Measurements from ENCODE around the gene SV2B.

Gene SV2B

GRCh38 chr15:91136386-91136923, 36.4 kb downstream of the SV2B start:
- Histone ChIP-seq H3K9me3 (ENCODE audit: control insufficient read depth, insufficient read depth, low read length) (no peaks in the 10 kb centered on the region), H3K4me1 (ENCODE audit: control insufficient read depth, insufficient read depth, low read length) (no peaks in the 10 kb centered on the region; the same call in 1 of the 2 replicates), H3K27ac (ENCODE audit: low read length) (no peak overlapping the region), H3K36me3 (ENCODE audit: control insufficient read depth, insufficient read depth, low read length) (no peaks in the 10 kb centered on the region), H3K4me3 (ENCODE audit: low read length) (no peak overlapping the region), H3K27me3 (ENCODE audit: control insufficient read depth, insufficient read depth, low read length) (no peaks in the 10 kb centered on the region)
- WGBS (ENCODE audit: insufficient coverage, insufficient read length) = no CpG with 5 or more reads among the region's 9 CpGs
- DNase-seq (ENCODE audit: low read depth, low spot score) = no peak

DNA sequence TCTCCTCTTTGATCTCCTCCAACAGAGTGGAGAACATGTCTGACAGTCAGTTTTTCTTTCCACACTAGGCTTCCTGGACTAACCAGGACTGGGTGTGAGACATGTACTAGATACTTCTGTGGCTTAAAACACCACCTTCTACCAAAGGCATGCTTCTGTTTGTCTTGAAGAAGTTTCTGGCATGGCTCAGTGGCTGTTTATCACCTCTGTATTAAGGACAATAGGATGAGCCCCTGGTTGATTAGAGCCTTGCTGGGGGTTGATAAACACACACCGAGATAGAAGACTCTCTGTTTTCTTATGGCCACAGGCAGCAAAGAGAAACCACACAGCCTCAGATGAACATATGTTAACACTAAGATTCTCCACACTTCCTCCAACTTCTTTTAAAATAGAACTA, 40.5 kb downstream of the SV2B start:
- no peaks in the 10 kb centered on the region for H3K4me1 ChIP-seq (ENCODE audit: control insufficient read depth, insufficient read depth, low read length)
- no peaks in the 10 kb centered on the region for H3K9me3 ChIP-seq (ENCODE audit: control insufficient read depth, insufficient read depth, low read length)
- no peaks in the 10 kb centered on the region for H3K27me3 ChIP-seq (ENCODE audit: control insufficient read depth, insufficient read depth, low read length)
- no peak overlapping the region for H3K4me3 ChIP-seq (ENCODE audit: low read length)
- H3K27ac ChIP-seq (ENCODE audit: low read length) = no peak overlapping the region
- no peak for DNase-seq (ENCODE audit: low read depth, low spot score)
- no CpG with 5 or more reads among the region's 1 CpG for WGBS (ENCODE audit: insufficient coverage, insufficient read length)
- H3K36me3 ChIP-seq (ENCODE audit: control insufficient read depth, insufficient read depth, low read length) = no peaks in the 10 kb centered on the region

DNA sequence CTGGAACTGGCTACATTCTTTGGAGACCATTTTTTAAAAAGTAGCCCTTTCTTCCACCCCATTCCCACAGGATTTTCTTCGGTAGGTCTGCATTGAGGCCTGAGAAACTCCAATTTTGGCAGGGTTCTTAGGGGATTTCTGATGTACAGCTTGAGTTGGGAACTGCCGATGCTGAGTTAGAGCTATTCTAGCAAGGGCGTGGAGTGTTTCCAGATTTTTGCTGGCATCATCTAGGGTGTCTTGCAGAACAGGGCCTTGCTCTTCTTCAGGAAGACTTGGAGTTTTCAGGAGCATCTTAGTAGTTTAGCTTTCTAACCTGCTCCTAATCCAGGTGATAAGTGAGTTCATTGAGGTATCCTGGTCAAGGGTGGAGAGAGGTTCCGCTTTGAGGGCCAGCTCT, 41.0 kb downstream of the SV2B start:
- Histone ChIP-seq H3K4me3 (ENCODE audit: low read length) (no peak overlapping the region), H3K9me3 (ENCODE audit: control insufficient read depth, insufficient read depth, low read length) (no peaks in the 10 kb centered on the region), H3K27me3 (ENCODE audit: control insufficient read depth, insufficient read depth, low read length) (no peaks in the 10 kb centered on the region), H3K4me1 (ENCODE audit: control insufficient read depth, insufficient read depth, low read length) (no peaks in the 10 kb centered on the region), H3K36me3 (ENCODE audit: control insufficient read depth, insufficient read depth, low read length) (no peaks in the 10 kb centered on the region), H3K27ac (ENCODE audit: low read length) (no peak overlapping the region)
- DNase-seq (ENCODE audit: low read depth, low spot score) = no peak
- no CpG with 5 or more reads among the region's 4 CpGs for WGBS (ENCODE audit: insufficient coverage, insufficient read length)

GRCh38 chr15:91142106-91142744, 42.2 kb downstream of the SV2B start:
- H3K27me3 ChIP-seq (ENCODE audit: control insufficient read depth, insufficient read depth, low read length) = no peaks in the 10 kb centered on the region
- H3K4me3 ChIP-seq (ENCODE audit: low read length) = no peak overlapping the region
- H3K36me3 ChIP-seq (ENCODE audit: control insufficient read depth, insufficient read depth, low read length) = no peaks in the 10 kb centered on the region
- no peak overlapping the region for H3K27ac ChIP-seq (ENCODE audit: low read length)
- no CpG with 5 or more reads among the region's 1 CpG for WGBS (ENCODE audit: insufficient coverage, insufficient read length)
- H3K9me3 ChIP-seq (ENCODE audit: control insufficient read depth, insufficient read depth, low read length) = no peaks in the 10 kb centered on the region
- DNase-seq (ENCODE audit: low read depth, low spot score) = no peak
- no peaks in the 10 kb centered on the region for H3K4me1 ChIP-seq (ENCODE audit: control insufficient read depth, insufficient read depth, low read length)

DNA sequence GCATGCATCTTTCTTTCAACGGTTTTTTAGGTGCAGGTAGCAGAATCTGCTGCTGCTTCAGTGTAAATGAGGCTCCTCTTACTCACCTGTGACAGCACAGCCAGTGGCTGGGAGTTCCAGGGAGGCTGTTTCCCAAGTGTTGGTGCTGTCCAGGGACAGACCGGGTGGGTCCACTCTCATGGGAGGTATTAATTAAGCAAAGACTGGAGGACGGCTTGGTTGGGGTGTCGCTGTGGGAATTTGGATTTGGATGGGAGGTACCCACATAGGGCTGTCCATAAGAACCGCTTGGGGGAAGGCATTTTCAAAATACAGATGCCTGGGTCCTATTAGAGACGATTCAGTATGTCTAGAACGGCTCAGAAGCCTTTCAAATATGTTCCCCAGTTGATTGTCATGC, 42.9 kb downstream of the SV2B start:
- WGBS (ENCODE audit: insufficient coverage, insufficient read length) = no CpG with 5 or more reads among the region's 7 CpGs
- no peaks in the 10 kb centered on the region for H3K27me3 ChIP-seq (ENCODE audit: control insufficient read depth, insufficient read depth, low read length)
- H3K36me3 ChIP-seq (ENCODE audit: control insufficient read depth, insufficient read depth, low read length) = no peaks in the 10 kb centered on the region
- DNase-seq (ENCODE audit: low read depth, low spot score) = no peak
- H3K4me3 ChIP-seq (ENCODE audit: low read length) = no peak overlapping the region
- H3K4me1 ChIP-seq (ENCODE audit: control insufficient read depth, insufficient read depth, low read length) = no peaks in the 10 kb centered on the region
- no peaks in the 10 kb centered on the region for H3K9me3 ChIP-seq (ENCODE audit: control insufficient read depth, insufficient read depth, low read length)
- no peak overlapping the region for H3K27ac ChIP-seq (ENCODE audit: low read length)

DNA sequence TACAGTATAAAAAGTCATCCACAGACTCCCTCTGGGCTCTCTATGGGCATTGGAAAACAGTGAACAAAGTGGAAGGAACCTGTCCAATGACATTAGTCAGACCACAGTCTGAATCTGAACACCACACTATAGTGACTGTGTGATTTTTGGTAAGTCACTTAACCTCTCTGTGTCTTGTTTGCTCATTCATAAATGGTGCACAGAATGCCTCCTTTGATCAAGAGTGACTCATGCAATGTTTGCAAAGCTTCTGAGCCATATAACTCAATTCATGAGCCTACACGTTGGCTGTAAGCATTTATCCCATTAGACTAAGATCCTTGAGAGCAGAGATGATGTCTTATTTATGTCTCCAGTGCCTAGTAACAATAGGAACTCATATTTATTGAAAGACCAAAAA, 46.7 kb downstream of the SV2B start:
- Histone ChIP-seq H3K4me3 (ENCODE audit: low read length) (no peak overlapping the region), H3K27ac (ENCODE audit: low read length) (no peak overlapping the region), H3K36me3 (ENCODE audit: control insufficient read depth, insufficient read depth, low read length) (no peaks in the 10 kb centered on the region), H3K9me3 (ENCODE audit: control insufficient read depth, insufficient read depth, low read length) (no peaks in the 10 kb centered on the region), H3K4me1 (ENCODE audit: control insufficient read depth, insufficient read depth, low read length) (no peaks in the 10 kb centered on the region), H3K27me3 (ENCODE audit: control insufficient read depth, insufficient read depth, low read length) (no peaks in the 10 kb centered on the region)
- no CpG with 5 or more reads among the region's 1 CpG for WGBS (ENCODE audit: insufficient coverage, insufficient read length)
- no peak for DNase-seq (ENCODE audit: low read depth, low spot score)

DNA sequence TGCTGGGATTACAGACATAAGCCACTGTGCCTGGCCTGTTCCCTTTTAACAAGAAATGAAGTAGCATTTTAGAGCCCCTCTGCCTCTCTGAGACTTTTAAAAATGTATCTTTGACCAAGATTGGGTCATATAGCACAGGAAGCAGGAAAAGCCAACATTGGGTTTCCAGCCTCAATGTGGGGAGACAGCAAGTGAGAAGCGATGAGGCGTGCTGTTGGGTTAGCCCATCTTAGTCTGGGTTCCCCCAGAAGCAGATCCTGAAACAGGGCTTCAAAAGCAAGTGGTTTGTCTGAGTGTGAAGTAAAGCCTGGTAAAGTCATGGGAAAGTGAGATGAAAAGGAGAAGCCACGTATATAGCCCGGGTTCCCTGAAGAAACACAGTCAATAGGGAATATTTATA, 48.2 kb downstream of the SV2B start:
- no peak overlapping the region for H3K4me3 ChIP-seq (ENCODE audit: low read length)
- no CpG with 5 or more reads among the region's 4 CpGs for WGBS (ENCODE audit: insufficient coverage, insufficient read length)
- no peaks in the 10 kb centered on the region for H3K36me3 ChIP-seq (ENCODE audit: control insufficient read depth, insufficient read depth, low read length)

DNA sequence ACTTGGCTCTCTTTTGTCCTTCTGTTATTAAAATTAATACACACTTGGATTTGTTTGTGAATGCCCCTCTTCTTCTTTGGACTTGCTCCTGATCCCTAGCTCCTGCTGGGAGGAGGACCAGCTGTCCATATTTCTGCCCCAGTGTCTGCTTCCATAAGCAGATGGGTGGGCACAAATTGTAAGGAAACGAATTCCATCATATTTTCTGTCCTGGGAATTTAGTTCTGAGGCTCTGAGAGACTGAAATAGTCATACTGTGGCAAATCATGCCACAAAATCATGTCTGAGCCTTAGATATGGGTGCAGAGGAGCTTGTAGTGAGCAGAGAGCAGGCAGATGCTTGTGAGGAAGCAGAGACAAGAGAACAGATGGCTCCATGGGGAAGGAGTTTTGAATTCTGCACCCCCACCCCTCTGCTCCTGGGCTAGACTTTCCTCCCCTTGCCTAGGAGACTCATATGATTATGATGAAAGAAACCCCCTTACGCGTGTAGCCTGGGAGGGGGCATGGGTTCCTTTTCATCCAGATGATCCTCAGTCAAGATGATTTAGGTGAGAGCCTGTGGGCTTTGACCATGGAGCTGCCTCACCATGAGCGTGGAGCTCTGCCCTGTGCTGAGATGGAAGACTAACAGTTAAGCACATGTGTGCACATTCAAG, 50.6 kb downstream of the SV2B start:
- no peaks in the 10 kb centered on the region for H3K36me3 ChIP-seq (ENCODE audit: control insufficient read depth, insufficient read depth, low read length)
- no peak overlapping the region for H3K4me3 ChIP-seq (ENCODE audit: low read length)
- no CpG with 5 or more reads among the region's 4 CpGs for WGBS (ENCODE audit: insufficient coverage, insufficient read length)
- no peak overlapping the region for H3K27ac ChIP-seq (ENCODE audit: low read length)
- no peaks in the 10 kb centered on the region for H3K4me1 ChIP-seq (ENCODE audit: control insufficient read depth, insufficient read depth, low read length)
- H3K9me3 ChIP-seq (ENCODE audit: control insufficient read depth, insufficient read depth, low read length) = no peaks in the 10 kb centered on the region
- H3K27me3 ChIP-seq (ENCODE audit: control insufficient read depth, insufficient read depth, low read length) = no peaks in the 10 kb centered on the region
- no peak for DNase-seq (ENCODE audit: low read depth, low spot score)

More for the DNA sequence above, 48.2 kb downstream of the SV2B start:
- no peaks in the 10 kb centered on the region for H3K9me3 ChIP-seq (ENCODE audit: control insufficient read depth, insufficient read depth, low read length)
- H3K27me3 ChIP-seq (ENCODE audit: control insufficient read depth, insufficient read depth, low read length) = no peaks in the 10 kb centered on the region
- DNase-seq (ENCODE audit: low read depth, low spot score) = no peak
- H3K4me1 ChIP-seq (ENCODE audit: control insufficient read depth, insufficient read depth, low read length) = no peaks in the 10 kb centered on the region
- H3K27ac ChIP-seq (ENCODE audit: low read length) = no peak overlapping the region

GRCh38 chr15:91151781-91152563, 51.9 kb downstream of the SV2B start:
- Histone ChIP-seq H3K9me3 (ENCODE audit: control insufficient read depth, insufficient read depth, low read length) (no peaks in the 10 kb centered on the region), H3K27me3 (ENCODE audit: control insufficient read depth, insufficient read depth, low read length) (no peaks in the 10 kb centered on the region), H3K36me3 (ENCODE audit: control insufficient read depth, insufficient read depth, low read length) (no peaks in the 10 kb centered on the region), H3K4me3 (ENCODE audit: low read length) (no peak overlapping the region), H3K27ac (ENCODE audit: low read length) (no peak overlapping the region), H3K4me1 (ENCODE audit: control insufficient read depth, insufficient read depth, low read length) (no peaks in the 10 kb centered on the region)
- no CpG with 5 or more reads among the region's 4 CpGs for WGBS (ENCODE audit: insufficient coverage, insufficient read length)
- no peak for DNase-seq (ENCODE audit: low read depth, low spot score)

DNA sequence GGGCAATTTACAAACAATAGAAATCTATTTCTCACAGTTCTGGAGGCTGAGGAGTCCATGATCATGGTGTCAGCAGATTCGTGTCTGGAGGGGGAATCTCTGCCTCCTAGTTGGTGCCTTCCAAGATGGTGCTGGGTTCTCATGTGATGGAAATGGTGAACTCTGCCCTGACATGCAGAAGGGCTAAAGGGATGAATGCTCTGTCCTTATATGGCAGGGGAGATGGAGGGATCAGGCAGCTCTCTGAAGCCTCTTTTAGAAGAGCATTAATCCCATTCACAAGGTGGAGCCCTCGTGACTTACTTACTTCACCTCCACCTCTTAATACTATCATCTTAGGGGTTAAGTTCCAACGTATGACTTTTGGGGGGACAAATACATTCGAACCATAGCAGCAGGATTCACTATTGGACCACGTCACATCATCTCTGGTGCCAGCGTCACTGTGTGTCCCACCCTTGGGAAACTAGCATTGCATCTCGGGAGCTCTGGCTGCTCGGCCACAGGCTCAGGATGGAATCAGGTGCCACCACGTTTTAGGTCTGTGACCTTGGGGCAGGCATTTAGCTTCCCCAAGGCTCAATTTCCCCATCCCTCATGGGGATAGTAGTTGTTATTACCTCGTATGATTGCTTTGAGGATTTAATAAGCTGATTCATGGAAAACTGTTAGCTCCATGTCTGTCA, 53.0 kb downstream of the SV2B start:
- DNase-seq (ENCODE audit: low read depth, low spot score) = no peak
- no peak overlapping the region for H3K4me3 ChIP-seq (ENCODE audit: low read length)
- H3K9me3 ChIP-seq (ENCODE audit: control insufficient read depth, insufficient read depth, low read length) = no peaks in the 10 kb centered on the region
- no CpG with 5 or more reads among the region's 10 CpGs for WGBS (ENCODE audit: insufficient coverage, insufficient read length)
- H3K27ac ChIP-seq (ENCODE audit: low read length) = no peak overlapping the region
- H3K36me3 ChIP-seq (ENCODE audit: control insufficient read depth, insufficient read depth, low read length) = no peaks in the 10 kb centered on the region
- no peaks in the 10 kb centered on the region for H3K27me3 ChIP-seq (ENCODE audit: control insufficient read depth, insufficient read depth, low read length)
- H3K4me1 ChIP-seq (ENCODE audit: control insufficient read depth, insufficient read depth, low read length) = no peaks in the 10 kb centered on the region

All from iPS DF 6.9 (cell line).